ENCODE data around the gene HACL1. TPM values are rescaled to one million over a fixed set of nuclear protein-coding genes. Genes with fewer than 3 reads are reported as not detected.

The HACL1 gene
- total and polyA plus RNA-seq, 10 donors = 18.2 to 30.1 (median 23.5) TPM

DNA sequence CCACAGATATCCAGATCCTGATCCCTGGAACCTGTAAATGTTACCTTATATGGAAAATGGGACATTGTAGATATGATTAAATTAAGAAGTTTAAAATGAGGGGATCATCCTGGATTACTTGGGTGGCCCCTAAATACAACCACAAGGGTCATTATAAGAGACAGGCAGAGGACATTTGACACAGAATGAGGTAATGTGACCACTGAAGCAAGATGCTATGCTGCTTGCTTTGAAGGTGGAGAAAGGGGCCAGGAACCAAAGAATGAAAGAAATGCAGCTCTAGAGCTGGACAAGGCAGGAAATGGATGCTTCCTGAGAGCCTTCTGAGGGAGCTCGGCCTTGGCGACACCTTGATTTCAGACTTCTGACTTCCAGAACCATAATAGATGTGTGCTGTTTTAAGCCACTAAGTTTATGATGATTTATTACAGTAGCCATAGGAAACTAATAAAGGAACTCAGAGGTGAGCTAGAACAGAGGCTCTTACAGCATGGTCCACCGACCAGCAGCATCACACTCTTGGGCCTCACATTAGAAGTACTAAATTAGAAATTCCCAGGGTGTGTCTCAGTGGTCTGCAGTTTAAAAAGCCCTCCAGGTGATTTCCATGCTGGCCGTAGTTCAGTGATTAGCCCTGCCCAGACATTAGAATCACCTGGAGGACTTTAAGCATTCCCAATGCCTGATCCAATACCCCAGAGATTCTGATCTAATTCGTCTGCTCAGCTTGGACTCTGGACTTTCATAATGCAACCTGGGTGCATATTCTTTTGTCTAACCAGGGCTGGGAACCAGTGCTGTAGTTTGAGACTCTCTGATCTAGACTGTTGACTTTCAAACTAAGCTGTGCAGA lies 87.3 kb downstream of the HACL1 start:
- TF ChIP-seq POLR2AphosphoS5 (IDR thresholded peaks at IDR 0.05) (no peak), CTCF (IDR thresholded peaks at IDR 0.05 in 8 of 11, conservative IDR thresholded peaks at IDR 0.05 in 3 of 11) (no peak), POLR2A (IDR thresholded peaks at IDR 0.05) (no peak)
- Histone ChIP-seq H3K4me1 (peaks cover 0 to 34% (median 8%) of the 10 kb centered on the region in 6 donors), H3K27me3 (replicated peaks in 1 of 7) (no peaks in the 10 kb centered on the region), H3K4me3 (no peak overlapping the region), H3K9me3 (no peaks in the 10 kb centered on the region), H3K27ac (no peak overlapping the region), H3K36me3 (no peaks in the 10 kb centered on the region)
- no peak for DNase-seq
- WGBS, 5 donors = 49 to 60% (median 57%) methylated on average over 5 of the region's 5 CpGs
- intact Hi-C loops (cut with DNase I; ENCODE audit: low total_unique reads) = no loop called here

DNA sequence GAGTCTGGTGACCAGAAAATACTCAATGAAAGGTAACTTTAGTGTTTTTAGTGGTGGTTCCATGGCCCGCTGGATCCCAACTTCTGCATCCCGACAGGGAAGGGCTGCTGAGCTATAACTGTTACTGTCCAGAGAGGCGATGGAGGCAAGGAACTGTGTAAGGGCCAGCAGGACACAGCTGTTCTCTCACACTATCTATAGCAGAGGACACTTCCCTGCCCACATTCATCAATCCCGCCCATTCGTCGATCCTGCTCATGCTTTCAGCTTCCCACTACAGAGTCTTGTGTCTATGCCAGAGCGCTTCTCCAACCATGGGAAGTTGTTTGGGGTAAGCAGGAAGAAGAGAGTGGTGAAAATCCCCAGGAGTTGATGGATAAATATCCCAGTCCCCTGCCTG lies 88.3 kb downstream of the HACL1 start:
- DNase-seq = no peak
- TF ChIP-seq POLR2AphosphoS5 (IDR thresholded peaks at IDR 0.05) (no peak), CTCF (IDR thresholded peaks at IDR 0.05 in 8 of 11, conservative IDR thresholded peaks at IDR 0.05 in 3 of 11) (no peak), POLR2A (IDR thresholded peaks at IDR 0.05) (no peak)
- peaks cover 0 to 33% (median 8%) of the 10 kb centered on the region in 6 donors for H3K4me1 ChIP-seq
- intact Hi-C loops (cut with DNase I; ENCODE audit: low total_unique reads) = no loop called here
- 84 to 96% (median 89%) methylated on average over 7 of the region's 7 CpGs for WGBS, 5 donors
- H3K9me3 ChIP-seq = no peaks in the 10 kb centered on the region
- no peaks in the 10 kb centered on the region for H3K36me3 ChIP-seq
- no peaks in the 10 kb centered on the region for H3K27me3 ChIP-seq (replicated peaks in 1 of 7)
- no peak overlapping the region for H3K27ac ChIP-seq
- H3K4me3 ChIP-seq = no peak overlapping the region

GRCh38 chr3:15512166-15512565 lies 89.2 kb downstream of the HACL1 start:
- no peak for DNase-seq
- no peak overlapping the region for H3K27ac ChIP-seq
- H3K4me1 ChIP-seq = peaks cover 0 to 23% (median 6%) of the 10 kb centered on the region in 6 donors
- WGBS, 5 donors = 27 to 48% (median 31%) methylated on average over 10 of the region's 10 CpGs
- no peak overlapping the region for H3K4me3 ChIP-seq
- intact Hi-C loops (cut with DNase I; ENCODE audit: low total_unique reads) = no loop called here
- no peaks in the 10 kb centered on the region for H3K27me3 ChIP-seq (replicated peaks in 1 of 7)
- H3K36me3 ChIP-seq = no peaks in the 10 kb centered on the region
- H3K9me3 ChIP-seq = no peaks in the 10 kb centered on the region
- TF ChIP-seq POLR2AphosphoS5 (IDR thresholded peaks at IDR 0.05) (no peak), POLR2A (IDR thresholded peaks at IDR 0.05) (no peak), CTCF (IDR thresholded peaks at IDR 0.05 in 8 of 11, conservative IDR thresholded peaks at IDR 0.05 in 3 of 11) (no peak)

- Histone ChIP-seq H3K4me1 (peaks cover 0 to 18% (median 4%) of the 10 kb centered on the region in 6 donors), H3K36me3 (no peaks in the 10 kb centered on the region), H3K9me3 (no peaks in the 10 kb centered on the region), H3K4me3 (no peak overlapping the region), H3K27ac (no peak overlapping the region), H3K27me3 (replicated peaks in 1 of 7) (no peaks in the 10 kb centered on the region)
- intact Hi-C loops (cut with DNase I; ENCODE audit: low total_unique reads) = no loop called here
- WGBS, 5 donors = 82 to 99% (median 97%) methylated on average over 3 of the region's 3 CpGs
- TF ChIP-seq CTCF (IDR thresholded peaks at IDR 0.05 in 8 of 11, conservative IDR thresholded peaks at IDR 0.05 in 3 of 11) (no peak), POLR2AphosphoS5 (IDR thresholded peaks at IDR 0.05) (no peak), POLR2A (IDR thresholded peaks at IDR 0.05) (no peak)
- DNase-seq = no peak
These were observed 90.2 kb downstream of the HACL1 start for GRCh38 chr3:15511156-15511555.
